GM19463 (cell line): ENCODE measurements around the gene OSBPL10.
"Not testable (repeated sequence)": the region's sequence is repeated elsewhere in the genome, so short reads cannot be mapped to it uniquely, and the experiment has no call there.

Source experiments
- ATAC-seq: cut with Tn5 transposase; IDR thresholded peaks from one replicate; pipeline ENCODE4 v1.9.1; 2021; ENCODE audit warnings: mild to moderate bottlenecking, moderate library complexity; ENCODE audit not compliant: unreplicated experiment

OSBPL10 gene

DNA sequence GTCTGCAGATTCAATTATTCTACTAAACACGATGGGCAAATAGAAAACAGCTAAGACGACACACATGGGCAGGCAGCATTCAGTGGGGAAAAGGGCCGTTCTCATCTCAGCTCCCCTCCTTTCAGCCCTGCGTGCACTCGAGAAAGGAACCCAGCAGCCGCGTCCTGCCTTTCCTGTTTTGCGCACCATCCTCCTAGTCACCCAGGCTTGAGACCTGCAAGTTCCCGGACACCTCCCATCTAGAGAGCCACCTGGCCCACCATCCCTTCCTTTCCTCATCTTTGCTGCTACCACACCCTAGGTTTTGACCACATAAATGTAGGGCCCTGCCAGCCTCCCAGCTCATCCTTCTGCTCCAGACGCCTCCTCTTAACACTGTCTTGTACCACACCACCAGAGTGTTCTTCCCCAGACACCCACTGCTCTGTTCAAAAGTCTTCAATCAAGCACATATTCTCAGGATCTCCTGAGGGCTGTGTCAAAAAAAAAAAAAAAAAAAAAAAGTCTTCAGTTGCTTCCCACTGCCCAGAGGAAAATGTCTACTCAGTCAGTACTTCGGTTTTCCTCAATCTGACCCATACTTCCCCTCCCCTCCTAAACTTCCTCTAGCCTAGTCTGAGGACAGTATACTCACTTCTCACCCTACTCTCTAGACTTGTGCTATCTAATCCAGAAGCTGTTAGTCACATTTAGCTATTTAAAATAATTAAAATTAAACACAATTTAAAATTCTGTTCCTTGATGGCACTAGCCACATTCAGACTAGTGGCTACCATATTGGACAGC lies 266.4 kb downstream of the OSBPL10 start:
- ATAC-seq = no peak

DNA sequence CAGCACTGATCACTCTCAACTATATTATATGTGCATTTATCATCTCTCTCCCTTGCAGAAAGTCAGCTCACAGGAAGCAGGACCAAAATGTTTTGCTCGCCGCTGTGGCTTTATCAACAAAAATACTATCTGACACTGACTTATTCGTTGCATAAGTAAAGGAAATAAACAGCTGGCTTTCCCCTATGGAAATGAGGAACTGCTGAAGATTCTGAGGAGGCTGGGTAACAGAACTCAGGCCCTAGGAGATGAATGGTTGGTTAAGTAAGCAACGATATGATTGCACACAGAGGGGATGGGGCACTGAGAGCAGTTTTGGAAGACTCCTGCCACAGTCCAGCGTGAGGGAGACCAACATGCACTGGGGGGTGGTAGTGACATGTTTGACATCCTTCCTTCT lies 267.2 kb downstream of the OSBPL10 start:
- no peak for ATAC-seq

DNA sequence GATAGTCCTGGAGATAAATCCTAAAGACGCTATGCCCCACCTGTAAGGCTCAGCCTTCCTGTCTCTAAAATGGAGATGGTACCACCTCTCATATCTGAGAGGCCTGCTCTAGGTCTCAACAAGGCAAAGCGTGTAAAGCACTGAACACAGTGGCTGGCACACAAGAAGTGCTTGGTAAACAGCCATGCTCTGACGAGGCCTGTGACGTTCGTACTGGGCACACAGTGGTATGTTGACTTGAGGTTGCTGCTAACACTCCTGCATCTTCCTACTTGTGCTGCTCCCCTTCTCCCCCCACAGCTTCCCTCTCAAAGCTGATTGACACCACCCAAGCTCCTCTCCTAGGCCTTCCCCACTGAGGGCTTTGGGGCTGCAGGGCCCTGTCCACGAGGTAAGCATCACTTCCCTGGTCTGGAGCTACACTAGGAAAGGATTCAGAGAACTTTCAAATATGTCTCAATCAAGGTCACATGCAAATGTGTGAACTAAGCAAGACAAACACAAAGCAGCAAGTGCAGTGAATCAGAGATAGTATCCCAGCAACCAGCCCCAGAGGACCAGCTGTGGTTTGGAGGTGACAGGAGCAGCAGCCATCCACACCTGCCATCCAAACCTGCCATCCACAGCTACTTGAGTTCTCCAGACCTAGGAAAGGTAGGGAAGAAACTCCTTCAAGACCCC lies 270.8 kb downstream of the OSBPL10 start:
- no peak for ATAC-seq

DNA sequence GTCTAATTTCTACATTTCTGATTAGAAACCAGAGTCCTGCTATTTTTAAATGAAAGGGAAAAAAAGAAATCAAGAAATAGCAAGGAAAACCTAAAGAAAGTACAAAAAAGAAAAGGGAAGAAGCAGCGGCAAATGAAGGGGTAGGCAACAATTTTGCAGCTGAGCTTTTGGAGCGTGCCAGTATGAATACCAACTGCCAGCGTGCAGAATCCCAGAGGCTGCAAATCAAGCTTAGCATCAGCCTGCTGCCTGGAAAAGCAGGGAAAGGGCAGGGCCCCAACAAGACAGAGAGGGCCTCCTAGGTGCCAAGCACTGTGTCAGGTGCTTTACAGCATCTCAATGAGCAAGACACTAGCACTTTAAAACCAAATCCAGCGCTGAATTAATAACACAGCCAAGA lies 271.5 kb downstream of the OSBPL10 start:
- ATAC-seq = no peak

DNA sequence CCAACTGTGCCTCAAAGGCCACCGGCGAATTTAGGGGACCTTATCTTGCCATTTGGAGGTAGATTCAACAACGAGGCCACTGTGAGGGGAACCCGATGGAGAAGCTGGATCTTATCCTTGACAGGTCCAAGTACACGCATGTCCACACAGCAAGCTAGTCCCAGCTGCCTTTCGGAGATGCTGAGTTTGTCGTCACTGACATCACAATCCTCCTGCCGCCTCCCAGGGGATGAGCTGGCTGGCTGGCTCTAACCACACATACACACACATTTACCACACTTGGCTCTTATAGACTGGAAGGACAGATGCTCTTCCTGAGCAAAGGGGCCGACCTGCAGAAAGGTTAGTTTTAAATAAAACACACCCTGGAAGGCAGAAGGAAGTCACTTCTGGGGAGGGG lies 272.1 kb downstream of the OSBPL10 start:
- no peak for ATAC-seq

DNA sequence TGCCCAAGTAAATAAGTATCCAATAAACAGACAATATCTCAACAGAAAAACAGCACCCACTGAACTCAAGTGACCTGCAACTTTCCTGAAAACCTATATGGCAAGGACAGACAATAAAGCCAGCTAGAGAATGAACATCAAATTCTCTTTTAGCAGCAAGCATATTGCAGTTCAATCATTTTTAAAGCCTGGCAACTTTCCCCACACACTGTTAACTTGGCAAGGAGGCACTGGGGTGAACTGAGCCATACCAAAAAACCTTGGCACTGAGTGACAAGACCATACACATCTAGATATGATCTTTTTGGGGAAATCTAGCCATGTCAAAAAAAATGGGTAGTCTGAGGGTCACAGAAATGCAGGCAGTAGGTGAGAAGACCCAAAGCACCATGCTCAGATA lies 273.8 kb downstream of the OSBPL10 start:
- no peak for ATAC-seq

DNA sequence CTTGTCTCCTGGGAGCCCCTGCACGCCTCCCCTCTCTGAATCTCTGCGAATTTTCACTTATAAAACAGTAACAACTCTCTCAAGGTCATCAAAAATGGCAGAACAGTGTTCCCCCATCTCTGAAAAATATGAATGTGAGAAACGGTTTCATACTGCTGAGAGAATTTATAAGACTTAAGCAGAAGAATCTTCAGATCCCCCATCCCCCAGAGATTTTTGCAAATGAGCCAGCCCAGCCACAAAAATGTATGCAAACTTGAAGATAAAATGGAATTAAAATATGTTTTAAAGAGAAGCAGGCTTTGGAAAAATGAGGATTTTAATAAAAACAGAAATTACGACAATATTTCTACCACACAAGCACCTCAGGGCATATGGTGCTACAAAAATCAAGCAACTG lies 275.3 kb downstream of the OSBPL10 start:
- no peak for ATAC-seq

DNA sequence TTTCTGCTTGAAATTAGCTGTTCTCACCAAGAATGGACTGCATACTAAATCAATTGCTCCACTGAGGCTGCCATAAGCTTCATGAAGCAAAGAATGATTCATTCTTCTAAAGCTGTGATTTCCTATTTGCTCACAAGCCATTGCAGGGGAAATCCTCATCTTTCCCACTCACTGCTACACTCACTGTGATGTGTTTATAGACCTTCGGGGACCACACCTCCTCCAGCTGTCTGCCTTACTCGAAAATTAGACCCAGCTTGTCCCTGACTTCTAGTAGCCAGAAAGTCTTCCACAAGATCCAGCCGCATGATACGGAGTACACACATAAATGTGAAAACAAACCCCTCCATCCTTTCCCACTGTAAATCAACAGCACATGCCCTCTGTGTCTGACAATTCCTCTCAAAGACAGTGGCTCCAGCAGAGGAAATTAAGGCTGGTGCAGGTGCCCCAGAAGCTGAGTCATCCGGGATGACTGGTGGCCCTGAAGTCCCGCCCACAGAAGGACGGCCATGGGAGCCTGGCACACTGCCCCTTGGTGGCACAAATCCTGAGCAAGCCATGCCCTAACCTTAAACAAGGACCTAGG lies 276.4 kb downstream of the OSBPL10 start:
- ATAC-seq = no peak

DNA sequence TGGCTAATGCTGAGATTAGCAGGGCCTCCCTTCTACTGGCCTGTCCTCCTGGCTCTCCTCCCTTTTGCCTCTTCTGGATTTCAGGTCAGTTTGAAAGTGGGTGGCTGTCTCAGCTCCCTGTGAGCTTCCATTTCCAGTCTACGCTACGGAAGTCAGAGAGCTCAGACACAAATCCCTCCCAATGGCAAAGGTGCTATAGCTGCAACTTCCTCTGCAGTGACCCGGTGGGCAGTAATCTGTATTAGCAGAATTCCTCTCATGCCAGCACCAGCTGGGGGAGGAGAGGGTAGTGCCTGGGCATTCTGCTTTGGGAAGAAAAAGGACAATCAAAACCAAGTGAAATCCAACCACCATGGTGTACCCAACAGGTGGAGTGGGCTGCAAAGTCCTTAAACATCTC lies 276.9 kb downstream of the OSBPL10 start:
- ATAC-seq = no peak

DNA sequence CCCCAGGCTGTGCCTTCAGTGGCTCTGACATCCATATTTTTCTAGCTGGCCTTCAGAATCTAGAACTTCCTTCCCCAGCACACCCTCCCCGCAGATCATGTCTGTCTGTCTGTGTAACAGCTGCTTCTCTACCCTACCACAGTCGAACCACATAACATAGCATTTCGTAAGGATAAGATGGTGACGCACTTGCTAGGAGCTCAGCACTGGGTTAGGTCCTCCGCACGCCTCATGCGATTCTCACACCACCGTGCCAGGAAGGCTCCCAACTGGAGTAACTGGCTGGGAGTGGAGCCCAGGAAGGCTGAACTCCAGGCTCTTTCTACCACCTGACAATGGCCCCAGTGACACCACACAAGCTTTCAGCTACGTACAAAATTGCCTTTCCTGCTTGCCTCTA lies 279.8 kb downstream of the OSBPL10 start:
- ATAC-seq = no peak

DNA sequence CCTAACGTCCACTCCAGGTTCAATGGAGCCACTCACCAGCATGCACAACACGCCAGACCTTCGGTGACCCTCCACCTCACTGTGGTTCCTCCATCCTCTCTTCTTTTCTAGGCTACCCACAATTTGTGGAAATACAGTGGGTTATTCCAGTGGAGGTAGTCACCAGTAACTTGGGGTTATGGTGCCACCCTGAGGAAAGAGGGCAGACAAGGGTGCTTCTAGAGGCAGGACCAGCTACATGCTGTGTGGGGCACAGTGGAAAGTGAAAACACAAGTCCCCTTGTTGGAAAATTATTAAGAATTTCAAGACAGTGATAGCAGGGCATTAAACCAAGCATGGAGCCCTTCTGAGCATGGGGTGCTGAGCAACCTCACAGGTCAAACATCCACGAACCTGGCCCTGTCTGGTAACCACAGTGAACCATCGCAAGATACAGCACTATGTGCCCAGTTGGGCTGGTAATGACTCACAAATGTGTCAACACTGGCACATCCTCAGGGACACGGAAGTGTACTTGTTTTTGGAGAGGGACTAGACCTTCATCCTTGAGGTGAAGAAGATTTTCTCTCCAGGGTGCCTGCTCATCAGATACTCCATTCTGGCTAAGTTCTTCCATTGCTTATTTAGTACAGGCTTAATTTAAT lies 281.6 kb downstream of the OSBPL10 start:
- no peak for ATAC-seq

DNA sequence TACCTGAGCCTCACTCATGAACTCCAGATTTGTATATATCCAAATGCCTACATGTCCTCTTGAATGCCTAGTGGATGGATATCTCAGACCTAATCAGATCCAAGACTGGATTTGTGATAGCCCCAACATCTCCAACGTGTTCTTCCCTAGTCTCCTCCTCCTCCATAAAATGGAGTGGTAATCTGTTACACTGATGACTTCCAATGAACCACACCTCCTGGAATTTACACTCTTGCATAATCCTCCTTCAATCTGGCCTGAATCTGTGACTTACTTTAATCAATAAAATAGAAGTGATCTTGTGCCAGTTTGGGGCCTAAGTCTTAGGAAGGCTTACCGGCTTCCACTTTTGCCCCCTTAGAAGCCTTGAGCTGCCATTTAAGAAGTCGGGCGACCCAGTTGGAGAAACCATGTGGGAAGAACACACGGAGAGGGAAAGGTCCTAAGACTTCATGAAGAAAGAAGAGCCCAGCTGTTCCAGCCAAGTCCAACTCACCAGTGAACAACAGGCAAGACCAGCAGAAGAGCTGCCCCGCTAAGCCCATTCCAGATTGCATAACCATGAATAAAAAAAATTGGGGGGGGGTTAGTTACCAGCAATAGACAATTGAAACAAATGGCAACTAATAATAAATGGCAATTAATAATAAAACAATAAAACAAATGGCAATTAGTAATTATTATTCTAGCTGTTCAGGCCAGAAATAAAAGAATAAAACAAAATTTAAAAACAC lies 284.1 kb downstream of the OSBPL10 start:
- no peak for ATAC-seq

DNA sequence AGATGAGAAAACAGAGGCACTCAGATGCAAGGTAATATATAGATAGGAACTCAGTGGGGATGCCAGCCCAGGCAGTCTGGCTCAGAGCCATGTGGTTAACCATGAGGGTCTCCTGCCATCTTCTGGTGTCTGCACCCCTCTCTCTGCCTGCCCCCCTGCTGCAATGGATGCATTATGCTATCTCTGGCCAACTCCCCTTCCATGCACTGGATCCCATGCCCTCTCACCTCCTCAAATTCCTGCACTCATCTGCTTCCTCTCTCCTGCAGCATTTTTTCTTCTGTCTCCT lies 285.1 kb downstream of the OSBPL10 start:
- no peak for ATAC-seq

DNA sequence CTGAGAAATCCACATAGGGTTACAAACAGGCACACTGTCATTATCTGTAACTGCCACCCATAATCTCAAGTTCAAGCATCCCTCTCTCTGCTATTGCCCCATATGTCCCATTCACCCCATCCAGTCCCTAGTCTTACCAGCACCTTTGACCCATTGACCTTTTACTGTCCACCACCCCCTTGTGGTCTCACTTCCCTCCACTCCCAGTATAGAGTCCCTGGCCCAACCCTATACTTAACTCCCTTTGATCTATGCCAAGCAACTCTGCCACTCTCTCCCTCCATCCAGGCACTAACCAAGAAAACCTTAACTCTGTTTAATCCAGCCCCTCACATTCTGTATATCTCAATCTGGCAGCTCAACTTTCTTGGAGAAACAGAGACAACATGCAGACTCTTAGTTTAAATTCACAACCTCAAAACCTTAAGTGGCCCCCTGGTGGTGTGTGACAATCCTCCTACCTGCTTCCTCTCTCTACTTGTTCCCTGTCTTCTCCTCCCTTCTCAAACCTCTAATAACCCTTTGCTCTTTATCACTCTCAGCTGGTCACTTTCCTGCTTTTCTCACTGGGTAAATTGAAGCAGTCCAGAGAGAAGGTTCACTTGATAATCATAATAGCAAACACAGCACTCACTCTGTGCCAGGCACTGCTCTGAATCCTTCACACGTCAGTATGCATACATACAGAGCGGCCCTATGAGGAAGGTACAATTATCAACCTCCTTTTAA lies 285.6 kb downstream of the OSBPL10 start:
- no peak for ATAC-seq

DNA sequence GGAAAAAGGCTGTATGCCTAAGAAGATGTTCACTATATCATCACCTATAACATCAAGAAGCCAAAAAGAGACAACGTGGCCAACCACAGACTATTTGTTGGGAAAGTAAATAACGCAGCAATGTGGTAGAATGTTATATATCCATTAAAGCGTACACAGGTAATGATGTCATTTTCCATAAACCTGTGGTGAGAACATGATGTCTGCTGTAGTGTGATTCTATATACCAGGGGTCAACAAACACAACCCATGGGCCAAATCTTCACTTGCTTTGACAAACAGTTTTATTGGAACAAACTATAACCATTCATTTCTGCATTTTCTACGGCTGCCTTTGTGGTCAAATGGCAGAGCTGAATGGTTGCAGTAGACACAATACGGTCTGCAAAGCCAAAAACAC lies 287.7 kb downstream of the OSBPL10 start:
- ATAC-seq = no peak

DNA sequence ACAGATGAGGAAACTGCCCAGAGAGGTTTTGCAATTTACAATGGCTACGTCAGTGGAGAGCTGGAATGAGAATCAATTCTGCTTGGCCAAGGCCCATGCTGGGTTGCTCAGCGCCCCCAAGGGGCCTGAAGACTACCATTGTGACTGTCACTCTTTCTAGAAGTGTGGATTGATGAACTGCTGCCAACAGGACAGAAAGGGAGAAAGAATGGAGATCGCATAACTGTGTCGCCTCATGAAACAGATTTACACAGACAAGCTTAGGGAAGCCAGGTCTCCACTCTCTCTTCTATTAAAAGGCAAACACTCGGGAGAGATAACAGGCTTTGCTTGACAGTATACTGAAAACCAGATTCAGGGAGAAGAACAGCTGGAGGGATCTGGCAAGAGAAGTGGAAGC lies 288.3 kb downstream of the OSBPL10 start:
- no peak for ATAC-seq

DNA sequence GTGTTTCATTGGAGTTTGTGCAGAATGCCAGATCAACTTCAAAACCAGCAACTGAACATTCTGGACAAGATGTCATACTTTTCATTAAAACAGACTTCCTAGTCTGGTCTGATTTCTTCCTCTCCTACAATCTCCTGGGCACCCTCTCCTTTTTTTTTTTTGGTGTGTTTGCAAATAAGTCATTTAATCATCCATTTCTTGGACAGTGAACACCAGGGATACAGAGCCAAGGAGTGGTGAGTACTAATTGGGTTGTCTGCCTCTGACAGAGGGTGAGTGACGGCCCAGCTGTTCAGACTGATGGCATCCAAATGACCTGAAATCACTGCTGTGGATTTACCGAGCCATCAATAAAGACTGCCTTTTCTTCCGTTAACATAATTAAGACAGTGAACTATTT lies 290.3 kb downstream of the OSBPL10 start:
- no peak for ATAC-seq

DNA sequence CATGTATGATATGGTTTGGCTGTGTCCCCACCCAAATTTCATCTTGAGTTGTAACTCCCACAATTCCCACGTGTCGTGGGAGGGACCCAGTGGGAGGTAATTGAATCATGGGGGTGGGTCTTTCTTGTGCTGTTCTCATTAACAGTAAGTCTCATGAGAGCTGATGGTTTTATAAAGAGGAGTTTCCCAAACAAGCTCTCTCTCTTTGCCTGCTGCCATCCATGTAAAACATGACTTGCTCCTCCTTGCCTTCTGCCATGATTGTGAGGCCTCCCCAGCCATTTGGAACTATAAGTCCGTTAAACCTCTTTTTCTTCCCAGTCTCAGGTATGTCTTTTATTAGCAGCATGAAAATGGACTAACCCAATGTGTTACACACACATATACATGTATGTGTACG lies 291.5 kb downstream of the OSBPL10 start:
- ATAC-seq = not testable (repeated sequence)

DNA sequence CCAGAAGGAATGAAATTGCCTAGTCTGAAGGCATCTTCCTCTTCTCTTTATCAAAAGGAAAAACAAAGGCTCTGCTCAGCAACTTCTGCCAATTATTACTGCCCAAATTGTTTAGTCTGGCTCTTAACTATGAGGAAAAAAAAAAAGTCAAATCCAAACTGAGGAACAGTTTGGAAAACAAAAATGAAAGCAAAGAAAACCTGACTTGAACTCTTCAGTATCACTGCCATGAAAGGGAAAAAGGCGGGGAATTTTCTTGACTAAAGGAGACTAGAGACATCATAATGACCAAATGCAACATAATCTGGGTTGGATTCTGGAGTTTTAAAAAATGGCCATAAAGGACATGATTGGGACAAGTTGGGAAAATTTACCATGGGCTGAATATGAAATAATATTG lies 292.1 kb downstream of the OSBPL10 start:
- no peak for ATAC-seq

DNA sequence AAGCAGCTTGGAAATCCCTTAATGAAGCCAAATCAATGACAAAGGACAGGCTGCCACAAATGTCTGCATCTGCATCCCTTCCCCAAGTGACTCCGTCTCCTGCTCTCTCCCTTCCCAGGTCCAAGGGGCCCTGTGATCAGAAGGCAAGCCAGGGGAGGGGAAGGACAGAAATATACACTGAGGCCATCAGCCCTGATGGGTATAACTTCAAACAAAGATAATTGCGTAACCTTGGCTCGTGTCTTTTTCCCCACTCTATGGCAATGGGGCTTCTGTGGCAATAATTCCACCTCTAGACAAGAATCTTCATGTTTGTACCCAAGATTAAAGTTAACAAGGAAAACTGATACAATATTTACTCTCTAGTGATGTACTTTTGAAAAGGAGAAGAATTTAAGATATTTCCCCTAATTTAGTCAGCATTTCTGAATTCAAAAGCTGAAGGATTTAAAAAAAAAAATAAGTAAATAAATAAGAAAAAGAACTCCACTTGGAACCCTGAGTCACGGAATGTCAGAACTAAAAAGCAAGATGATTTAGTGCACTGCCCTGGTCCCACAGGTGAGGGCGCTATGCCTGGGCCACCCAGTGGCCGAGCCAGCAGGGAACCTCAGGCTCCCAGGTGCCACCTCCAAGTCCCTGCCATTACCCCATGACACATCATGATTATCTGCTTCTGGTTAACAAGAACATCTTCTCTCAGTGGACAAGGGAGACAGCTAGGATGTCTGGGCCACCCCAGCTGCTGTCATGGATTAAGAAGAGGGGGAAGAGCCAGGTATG lies 293.9 kb downstream of the OSBPL10 start:
- ATAC-seq = no peak
